GM18867 (cell line): Measurements from ENCODE around the gene HEATR5B.
"Not testable (repeated sequence)": the region's sequence is repeated elsewhere in the genome, so short reads cannot be mapped to it uniquely, and the experiment has no call there.

Source experiments
- ATAC-seq: cut with Tn5 transposase; IDR thresholded peaks from one replicate; pipeline ENCODE4 v1.9.1; 2021; ENCODE audit warnings: mild to moderate bottlenecking, moderate library complexity; ENCODE audit not compliant: unreplicated experiment

HEATR5B gene

DNA sequence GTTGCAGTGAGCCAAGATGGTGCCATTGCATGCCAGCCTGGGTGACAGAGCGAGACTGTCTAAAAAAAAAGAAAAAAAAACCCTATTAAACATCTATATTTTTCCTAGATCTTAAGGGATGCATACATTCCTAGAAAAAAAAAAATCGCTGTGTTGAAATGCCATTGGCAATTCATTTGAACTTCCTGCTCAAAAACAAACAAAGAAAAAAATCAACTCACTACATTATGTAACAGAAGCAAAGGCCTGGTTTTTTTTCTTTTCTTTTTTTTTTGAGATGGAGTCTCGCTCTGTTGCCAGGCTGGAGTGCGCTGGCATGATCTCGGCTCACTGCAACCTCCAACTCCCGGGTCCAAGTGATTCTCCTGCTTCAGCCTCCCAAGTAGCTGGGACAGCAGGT is 96.2 kb downstream of the HEATR5B start:
- no peak for ATAC-seq

DNA sequence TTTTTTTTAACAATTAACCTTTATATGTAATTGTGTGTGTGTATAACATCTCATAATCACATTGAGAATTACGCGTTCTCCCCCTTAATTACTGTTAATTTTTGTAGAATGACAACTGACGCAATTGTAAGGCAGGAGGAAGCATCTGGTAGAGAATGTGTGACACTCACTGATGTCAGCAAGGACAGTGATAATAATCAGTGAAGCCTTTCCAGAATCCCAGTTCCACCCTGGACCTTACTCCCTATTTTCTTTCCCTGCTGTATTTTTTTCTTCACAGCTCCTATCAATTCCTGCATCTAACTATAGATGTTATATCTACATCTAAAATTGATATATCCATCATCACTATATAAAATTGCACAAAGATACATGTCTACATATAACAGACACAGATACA is 101.7 kb downstream of the HEATR5B start:
- ATAC-seq = no peak

DNA sequence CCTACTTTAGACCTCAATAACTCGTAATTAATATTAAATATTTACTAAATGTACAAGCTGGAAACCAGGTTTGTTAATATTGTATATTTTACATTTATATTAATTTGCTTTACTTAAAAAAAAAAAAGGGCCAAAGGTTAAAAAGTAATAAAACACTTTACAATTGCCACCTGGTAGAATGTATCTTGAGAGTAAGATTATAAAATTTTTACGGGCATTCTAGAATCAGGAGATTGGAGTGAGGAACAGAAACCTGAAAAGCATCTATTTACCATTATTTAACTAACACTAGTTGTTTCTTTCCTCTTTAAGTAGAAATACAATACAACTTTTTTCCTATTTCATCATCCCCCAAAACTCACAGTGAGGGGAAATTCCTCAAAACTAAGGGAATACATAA is 102.3 kb downstream of the HEATR5B start:
- ATAC-seq = no peak

DNA sequence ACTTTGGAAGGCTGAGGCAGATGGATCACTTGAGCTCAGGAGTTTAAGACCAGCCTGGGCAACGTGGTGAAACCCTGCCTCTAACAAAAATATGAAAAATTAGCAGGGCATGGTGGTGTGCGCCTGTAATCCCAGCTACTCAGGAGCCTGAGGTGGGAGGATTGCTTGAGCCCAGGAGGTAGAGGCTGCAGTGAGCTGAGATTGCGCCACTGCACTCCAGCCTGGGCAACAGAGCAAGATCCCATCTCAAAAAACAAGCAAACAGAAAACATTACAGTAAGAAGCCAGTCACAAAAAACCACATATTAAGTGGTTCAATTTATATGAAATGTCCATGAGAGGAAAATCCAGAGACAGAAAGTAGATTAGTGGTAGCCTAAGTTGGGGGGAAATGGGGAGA is 105.2 kb downstream of the HEATR5B start:
- ATAC-seq = not testable (repeated sequence)

DNA sequence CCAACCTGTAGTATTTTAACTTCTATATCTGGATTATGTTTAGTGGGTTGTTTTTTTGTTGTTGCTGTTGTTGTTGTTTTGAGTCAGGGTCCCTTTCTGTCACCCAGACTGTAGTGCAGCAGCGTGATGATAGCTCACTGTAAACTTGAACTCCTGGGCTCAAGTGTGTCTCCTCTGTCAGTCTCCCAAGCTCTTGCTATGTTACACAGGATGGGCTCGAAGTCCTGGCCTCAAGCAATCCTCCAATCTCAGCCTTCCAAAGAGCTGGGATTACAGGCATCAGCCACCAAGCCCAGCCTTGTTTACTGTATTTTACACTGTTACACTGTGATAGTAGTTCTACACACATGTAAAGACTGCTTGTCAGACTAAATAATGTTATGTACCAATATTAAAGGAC is 108.1 kb downstream of the HEATR5B start:
- ATAC-seq = no peak

DNA sequence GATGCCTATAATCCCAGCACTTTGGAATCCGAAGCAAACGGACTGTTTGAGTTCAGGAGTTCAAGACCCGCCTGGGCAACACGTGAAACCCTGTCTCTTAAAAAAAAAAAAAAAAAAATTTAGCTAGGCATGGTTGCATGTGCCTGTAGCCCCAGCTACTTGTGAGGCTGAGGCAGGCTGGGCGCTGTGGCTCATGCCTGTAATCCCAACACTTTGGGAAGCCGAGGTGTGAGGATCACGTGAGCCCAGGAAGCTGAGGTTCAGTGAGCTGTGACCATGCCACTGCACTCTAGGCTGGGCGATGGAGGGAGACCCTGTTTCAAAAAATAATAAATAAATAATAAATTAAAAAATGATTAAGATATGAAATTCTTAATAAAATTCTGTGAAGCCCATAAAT is 108.9 kb downstream of the HEATR5B start:
- ATAC-seq = no peak

DNA sequence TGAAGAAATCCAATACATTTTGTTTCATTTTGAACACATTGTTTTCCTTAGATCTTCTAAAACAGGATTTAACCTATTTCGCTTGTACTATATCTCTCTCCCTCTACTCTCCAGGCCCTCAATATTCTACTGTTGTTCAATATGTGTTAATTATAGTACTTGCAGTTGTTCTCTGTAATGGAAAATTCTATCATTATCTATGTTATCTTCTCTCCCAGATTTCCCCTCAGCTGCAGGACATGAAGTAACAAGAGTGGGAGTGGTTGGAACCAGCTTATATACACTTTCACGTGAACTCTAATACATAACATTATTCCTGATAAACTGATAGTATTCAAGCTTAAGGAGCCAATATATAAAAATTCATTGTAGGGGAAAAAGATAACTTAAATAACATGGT is 110.9 kb downstream of the HEATR5B start:
- ATAC-seq = no peak

DNA sequence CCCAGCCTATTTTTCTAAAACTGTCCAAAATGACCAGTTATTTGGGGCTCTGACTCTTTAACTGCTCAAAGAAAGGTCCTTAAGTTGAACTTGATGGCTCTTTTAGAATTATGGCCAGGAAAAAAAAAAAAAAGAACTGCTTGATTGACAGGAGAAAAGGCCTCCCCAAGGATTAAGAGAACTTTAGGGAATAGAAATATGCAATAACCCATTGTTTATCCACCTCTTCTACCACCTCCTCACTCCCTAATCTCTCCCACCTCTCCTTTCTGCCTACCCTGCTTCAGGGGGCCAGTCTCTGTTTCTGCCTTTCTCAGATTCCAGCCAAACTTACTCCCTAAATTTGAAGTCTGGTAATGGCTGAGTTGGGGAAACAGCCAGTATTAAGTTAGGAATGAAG is 112.2 kb downstream of the HEATR5B start:
- ATAC-seq = no peak

DNA sequence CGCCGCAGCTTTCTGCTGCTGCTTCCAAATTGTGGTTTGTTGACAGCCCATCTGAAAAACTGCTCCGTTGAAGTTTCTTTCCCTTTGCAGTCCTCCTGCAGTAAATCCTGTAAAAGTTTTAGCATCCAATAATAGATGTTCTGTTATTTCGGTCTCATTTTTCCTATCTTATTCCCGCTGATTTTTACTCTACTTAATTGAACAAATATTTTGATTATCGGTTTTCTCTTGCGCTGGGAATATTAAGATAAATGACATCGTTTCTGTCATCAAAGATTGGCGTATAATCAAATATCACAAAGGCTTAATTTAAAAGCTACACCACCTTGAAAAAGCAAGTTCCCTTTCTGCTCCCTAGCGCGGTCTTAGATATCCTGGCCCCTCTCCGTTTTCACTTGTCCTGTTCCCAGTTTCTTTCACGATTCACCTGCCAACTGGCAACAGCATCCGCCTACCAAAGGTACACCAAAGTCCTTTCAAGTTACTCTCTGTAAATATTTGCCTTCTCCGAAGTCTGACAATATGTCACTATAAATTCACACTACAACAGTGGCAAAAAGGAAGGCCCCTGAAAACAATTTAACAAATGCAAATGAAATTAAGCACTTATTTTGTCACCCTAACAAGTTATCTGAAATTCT is 116.8 kb downstream of the HEATR5B start:
- no peak for ATAC-seq

DNA sequence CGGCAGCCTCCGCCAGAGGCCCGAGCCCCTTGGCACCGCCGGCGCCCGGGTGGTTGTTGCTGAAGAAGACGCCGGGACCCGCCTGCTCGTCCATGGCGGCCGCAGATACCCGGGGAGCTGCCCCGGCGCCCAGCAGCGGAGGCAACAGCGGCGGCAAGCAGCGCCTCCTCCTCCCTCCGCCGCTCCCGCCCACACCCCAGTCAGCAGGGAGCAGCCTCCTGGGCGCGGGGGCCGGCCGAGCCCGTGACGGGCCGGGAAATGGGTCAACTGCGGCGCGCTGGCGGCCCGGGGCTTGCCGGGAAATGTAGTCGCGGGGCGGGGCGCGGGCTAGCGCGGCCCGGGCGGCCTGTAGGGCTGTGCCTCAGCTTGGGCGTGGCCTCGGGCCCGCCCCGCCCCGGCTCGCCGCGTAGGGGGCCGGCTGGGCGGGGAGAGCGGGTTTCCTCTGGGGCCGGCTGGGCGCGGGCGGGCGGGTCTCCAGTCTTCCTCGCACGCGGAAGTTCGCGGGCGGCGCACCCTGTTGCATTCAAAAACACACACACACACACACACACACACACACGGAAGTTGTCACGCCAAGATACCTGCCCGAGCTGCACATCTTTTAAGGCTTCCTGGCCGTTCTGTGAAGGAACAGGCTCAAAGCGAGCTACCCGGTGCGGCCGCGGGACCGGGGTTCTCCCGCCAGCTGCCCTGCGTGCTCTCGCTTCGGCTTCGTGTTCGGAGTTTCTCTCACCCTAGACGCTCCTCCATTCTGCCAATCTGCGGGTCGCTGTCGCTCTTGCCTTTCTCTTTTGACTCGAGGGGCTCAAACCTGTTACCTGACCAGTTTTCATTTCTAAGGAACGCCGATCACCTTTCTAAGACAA is 117.6 kb downstream of the HEATR5B start, which contains the start of gene STRN:
Gene STRN, minus strand, starts transcription at position 167 of the 866 bp plus-strand sequence. Its CDS starts 73 bp downstream, at position 94.
- peak; percentile 98 for ATAC-seq

DNA sequence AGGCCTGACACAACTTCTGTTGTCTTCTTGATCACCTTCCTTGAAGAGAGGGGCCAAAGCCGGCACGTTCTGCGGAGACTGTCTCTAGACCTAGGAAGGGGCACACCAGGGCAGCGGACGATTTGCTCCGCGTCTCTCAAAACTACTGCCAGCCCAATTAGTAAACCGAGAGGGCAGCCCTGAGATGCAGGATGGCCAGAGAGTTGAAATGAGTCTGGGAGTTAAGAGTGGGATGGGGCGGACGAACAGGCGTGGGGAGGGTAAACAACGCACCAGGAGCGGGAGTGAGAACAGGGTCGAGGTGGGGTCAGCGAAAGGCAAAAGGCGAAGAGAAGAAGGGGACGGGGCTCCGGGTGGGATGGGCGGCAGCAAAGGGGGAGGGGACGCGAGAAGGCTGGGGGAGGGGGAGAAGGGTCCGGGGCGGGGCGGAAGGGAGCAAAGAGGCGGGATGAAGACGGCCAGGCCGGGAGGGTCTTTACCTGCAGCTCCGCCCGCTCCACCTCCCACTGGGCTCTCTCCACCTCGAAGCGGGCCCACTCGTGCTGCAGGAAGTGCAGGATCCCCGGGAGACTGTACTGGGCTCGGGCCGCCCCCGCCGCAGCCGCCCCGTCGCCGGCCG is 118.3 kb downstream of the HEATR5B start:
- peak; percentile 33 for ATAC-seq

DNA sequence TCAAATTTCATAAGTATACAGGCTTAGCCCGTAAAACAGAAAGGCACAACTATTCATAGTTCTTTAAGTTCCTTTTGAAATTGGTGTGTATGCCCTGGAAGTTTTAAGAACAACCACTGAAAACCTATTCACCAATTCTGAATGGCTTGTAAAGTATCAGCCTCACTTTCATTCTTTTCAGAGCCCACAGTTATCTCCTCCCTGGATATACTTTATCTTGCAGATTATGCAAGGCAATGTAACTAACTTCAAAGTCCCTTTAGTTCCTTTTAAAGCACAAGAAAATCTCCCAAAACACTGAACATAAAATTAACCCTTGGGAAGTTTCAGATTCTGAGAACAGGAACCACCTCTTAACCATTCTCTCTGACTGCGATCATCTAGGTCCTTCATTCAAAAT is 119.0 kb downstream of the HEATR5B start:
- ATAC-seq = no peak

DNA sequence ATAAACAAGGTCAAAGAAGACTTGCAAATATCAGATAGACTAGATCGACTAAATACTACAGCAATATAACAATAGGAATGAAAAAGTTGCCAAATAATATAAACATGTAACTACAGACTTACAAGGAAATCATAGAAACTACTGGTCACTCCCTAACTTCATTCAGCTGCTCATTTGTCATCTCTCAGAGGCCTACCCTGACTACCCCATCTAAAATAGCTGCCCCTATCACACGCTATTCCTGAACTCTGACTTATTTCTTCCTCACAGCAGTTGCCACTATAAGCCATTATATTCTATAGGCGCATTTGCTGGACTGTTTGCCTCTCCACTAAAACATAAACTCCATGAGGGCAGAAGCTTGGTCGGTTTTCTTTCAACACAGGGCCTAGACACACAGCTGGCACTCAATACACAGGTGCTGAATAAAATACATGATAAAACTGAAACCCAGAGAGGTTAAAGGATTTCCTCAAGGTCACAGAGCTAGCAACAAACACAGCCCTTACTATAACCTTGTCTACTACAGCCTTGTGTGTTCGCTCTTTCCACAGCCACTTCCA is 119.6 kb downstream of the HEATR5B start:
- no peak for ATAC-seq

DNA sequence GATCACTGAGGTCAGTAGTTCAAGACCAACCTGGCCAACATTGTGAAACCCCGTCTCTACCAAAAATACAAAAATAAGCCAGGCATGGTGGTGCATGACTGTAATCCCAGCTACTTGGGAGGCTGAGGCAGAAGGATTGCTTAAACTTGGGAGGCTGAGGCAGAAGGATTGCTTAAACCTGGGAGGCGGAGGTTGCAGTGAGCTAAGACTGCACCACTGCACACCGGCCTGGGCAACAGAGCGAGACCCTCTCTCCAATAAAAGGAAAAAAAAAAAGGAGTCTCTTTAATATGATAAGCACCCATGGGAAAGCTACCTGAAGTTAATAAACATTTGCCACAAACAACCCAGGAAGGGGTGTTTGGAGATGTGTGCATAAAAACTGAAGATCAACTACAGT is 120.4 kb downstream of the HEATR5B start:
- ATAC-seq = no peak

DNA sequence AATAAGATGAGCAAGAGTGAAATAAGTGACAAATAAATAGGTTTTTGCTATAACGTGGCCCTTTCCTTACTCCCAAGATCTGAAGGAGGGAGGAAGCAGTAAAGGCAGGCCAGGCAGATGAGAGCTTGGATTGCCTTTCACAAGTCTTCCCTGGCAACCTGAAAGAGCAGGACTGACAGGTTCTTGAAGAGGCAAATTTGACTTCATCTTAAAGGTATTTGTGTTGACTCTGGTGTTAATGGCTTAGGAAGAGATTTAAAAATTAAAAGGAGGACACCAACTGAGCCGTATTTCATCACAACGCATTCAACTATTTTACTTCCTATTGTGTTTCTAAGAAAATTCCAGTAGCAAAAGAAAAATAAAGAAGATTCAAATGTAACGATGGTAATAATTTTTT is 121.1 kb downstream of the HEATR5B start:
- ATAC-seq = no peak

DNA sequence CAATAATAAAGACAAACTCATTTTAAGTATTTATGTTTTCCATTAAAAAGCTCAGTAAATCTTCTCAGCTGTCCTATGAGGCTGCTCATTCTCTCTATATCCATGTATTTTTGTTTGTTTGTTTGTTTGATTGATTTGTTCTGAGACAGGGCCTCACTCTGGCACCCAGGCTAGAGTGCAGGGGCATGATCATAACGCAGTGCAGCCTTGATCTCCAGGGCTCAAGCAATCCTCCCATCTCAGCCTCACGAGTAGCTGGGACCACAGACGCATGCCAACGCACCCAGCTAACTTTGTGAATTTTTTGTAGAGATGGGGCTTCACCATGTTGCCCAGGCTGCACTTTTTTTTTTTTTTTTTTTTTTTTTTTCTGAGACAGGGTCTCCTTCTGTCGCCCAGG is 123.4 kb downstream of the HEATR5B start:
- ATAC-seq = no peak

DNA sequence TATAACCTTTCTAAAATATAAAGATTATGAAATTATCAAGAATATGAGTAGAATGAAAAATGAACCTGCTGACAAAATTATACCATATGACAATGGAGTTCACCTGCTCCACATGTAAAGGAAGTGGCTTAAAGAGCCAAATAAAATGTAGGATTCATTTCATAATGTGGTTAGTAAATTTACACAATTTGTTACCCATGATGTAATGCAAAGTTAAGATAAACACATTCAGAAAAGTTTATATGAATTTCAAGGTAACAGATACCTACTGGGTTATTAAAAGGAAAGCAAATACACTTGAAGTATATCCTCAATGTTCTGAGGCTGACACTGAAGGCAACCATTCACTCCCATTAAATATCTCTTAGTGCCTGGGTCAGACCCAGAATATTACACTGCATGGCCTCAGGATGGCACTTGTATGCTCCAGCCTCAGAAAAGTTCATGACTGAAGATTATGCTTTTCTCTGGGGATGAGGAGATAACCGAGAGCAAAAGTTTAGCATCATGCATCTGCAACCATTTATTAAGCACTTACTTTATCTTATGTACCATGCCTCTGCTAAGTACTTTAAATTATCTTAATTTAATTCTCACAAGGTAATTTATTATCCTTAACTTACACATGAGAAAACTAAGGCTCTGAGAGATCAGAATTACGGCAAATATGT is 124.0 kb downstream of the HEATR5B start:
- no peak for ATAC-seq

DNA sequence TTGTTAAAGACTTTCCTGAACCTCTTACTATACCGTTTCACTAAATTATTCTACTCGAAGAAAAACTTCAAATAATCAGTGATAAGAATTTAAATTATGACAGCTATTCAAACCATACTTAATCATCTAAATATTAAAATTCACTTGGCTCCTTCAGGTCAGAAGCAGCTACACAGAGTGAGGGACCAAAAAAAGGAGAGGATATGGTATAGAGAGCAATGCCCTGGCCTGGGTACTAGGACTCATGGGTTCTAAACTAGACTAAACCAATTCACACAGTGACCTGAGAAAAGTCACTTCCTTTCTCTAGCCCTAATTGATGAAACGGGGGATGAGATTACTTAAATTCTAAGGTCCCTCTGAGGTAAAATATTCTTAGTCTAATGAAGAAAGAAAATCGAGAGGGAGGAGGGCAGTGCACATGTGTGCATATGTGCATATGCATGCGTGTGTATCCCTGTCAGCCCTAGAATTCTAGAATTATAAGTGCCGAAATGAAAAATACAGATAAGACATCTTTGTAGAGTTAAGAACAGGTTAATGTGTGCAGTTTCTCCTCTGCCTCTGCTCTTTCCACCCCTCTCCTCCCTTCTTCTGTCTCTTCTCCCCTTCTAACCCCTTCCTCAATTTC is 129.1 kb downstream of the HEATR5B start:
- ATAC-seq = no peak

DNA sequence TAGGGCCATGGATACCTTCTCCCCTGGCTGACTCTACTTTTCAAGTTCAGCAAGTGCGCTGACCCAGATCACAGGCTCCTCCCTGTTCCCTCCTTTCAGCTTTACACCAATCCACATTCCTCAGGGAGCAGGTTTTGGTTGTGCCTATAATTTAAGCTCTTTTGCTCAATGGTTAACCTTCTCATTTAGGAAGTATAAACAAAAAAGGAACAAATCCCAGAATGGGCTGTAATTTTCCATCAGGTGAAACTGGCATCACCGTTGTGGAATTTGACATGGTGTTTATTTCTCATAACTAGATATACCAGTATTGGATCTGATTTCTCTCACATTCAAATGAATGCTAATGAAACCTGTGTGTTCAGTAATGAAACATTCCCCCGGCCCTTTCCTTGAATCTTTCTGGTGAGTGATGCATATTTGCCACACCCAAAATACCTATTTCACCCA is 131.4 kb downstream of the HEATR5B start:
- no peak for ATAC-seq

DNA sequence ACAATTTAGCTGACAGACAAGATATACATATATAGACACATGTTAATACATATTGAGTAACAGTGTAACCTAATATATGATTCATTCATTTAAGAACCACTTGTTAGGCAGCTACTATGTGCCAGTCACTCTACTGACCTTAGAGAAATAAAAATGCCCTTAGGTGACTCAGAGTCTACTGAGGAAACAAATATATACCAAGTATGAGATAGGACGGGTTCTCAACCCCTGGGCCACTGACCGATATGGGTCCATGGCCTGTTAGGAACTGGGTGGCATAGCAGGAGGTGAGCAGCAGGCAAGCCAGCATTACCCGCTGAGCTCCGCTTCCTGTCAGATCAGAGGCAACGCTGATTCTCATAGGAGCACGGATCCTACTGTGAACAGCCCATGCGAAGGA is 132.6 kb downstream of the HEATR5B start:
- no peak for ATAC-seq
